H1 (cell line): ENCODE data around the gene SFTPB.

Experiments used
- JUN ChIP-seq: IDR thresholded peaks from 2 replicates; pipeline ENCODE4 v1.6.1; 2011; ENCODE audit warnings: low read depth, mild to moderate bottlenecking, improper control_type of control experiment, low read length
- POLR2A ChIP-seq, 2 experiments: IDR thresholded peaks; 1 replicate in 1 of 2; 2 replicates in 1 of 2; pipeline ENCODE4 v1.6.1; 2011; ENCODE audit warnings: low read depth in 2 of 2, low read length in 2 of 2, mild to moderate bottlenecking in 2 of 2; ENCODE audit errors: control extremely low read depth in 1 of 2
- SIRT6 ChIP-seq: IDR thresholded peaks from one replicate; pipeline ENCODE4 v1.7.1; 2012; ENCODE audit warnings: low read length, inconsistent platforms
- TF ChIP-seq, protein P1 (sequence below), 3 experiments: IDR thresholded peaks; 1 replicate in 2 of 3; 2 replicates in 1 of 3; pipeline versions ENCODE4 v1.5.1 to v1.6.1; 2011; ENCODE audit warnings: low read length in 3 of 3, mild to moderate bottlenecking in 3 of 3, inconsistent platforms in 2 of 3, low read depth in 1 of 3, moderate library complexity in 1 of 3; ENCODE audit not compliant: insufficient read depth in 1 of 3; ENCODE audit errors: control extremely low read depth in 1 of 3

DNA sequence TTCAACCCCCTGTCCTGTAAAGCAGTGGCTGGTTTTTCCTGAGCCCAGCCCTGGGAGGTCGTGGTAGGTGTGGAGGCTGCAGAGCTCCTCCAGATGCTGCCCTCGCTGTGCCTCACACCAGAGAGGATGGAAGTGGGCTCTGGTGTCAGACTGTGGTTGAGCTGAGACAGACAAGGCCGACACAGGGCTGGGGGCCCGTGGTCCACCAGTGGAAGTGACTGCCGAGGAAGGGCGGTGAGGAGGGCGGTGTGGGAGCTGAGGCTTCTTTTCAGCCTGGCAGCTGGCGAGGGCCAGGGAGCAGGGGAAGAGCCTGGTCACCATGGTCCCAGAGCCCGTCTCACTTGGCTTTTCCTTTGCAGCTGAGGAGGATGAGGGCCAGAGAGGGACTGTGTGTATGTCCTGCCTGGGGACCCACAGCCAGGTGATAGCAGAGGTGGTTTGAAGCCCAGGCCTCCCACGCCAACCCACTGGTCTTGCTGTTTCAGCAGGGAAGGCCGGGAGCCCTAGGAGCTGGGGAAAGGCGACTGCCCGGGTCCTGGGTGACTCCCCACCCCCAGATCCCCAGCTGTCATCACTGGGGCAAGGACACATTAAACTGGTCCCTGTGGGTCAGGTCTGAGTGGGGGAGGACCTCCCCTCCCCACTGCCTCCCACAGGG lies 8.5 kb downstream of the SFTPB start:
- no peak for TF ChIP-seq JUN
- no peak for TF ChIP-seq SIRT6
- no peak for TF ChIP-seq POLR2A (IDR thresholded peaks at IDR 0.05; ENCODE audit: control extremely low read depth in 1 of 2, low read depth in 2 of 2, low read length in 2 of 2)
- TF ChIP-seq, protein P1, sequence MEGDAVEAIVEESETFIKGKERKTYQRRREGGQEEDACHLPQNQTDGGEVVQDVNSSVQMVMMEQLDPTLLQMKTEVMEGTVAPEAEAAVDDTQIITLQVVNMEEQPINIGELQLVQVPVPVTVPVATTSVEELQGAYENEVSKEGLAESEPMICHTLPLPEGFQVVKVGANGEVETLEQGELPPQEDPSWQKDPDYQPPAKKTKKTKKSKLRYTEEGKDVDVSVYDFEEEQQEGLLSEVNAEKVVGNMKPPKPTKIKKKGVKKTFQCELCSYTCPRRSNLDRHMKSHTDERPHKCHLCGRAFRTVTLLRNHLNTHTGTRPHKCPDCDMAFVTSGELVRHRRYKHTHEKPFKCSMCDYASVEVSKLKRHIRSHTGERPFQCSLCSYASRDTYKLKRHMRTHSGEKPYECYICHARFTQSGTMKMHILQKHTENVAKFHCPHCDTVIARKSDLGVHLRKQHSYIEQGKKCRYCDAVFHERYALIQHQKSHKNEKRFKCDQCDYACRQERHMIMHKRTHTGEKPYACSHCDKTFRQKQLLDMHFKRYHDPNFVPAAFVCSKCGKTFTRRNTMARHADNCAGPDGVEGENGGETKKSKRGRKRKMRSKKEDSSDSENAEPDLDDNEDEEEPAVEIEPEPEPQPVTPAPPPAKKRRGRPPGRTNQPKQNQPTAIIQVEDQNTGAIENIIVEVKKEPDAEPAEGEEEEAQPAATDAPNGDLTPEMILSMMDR (IDR thresholded peaks at IDR 0.05; ENCODE audit: control extremely low read depth in 1 of 3, insufficient read depth in 1 of 3, low read depth in 1 of 3, low read length in 3 of 3) = no peak
